HL-60 (cell line): Measurements from ENCODE around the gene AMELX.

Experiments
- DNase-seq, 2 experiments: peaks; one replicate each; pipeline ENCODE4 v3.0.0-alpha.2; 2010 to 2020; ENCODE audit warnings: low read depth in 1 of 2, low spot score in 1 of 2
- H3K27ac ChIP-seq: fragments of 250-450 bp; sonication (Bioruptor Pico); replicated peaks from 2 replicates; pipeline ENCODE4 v1.5.1; 2020; ENCODE audit warnings: mild to moderate bottlenecking, moderate library complexity
- H3K27me3 ChIP-seq: fragments of 250-450 bp; sonication (Bioruptor Pico); 2 replicates; pipeline ENCODE4 v1.5.1; 2021; ENCODE audit warnings: mild to moderate bottlenecking, moderate library complexity; ENCODE audit not compliant: insufficient read depth, poor library complexity, severe bottlenecking
- H3K4me3 ChIP-seq: replicated peaks from 2 replicates; pipeline ENCODE4 v1.5.1; 2011; ENCODE audit warnings: mild to moderate bottlenecking, control low read depth, low read length; ENCODE audit not compliant: insufficient read depth
- GABPA ChIP-seq: IDR thresholded peaks from 2 replicates; pipeline ENCODE4 v1.6.1; 2012; ENCODE audit warnings: low read depth
- POLR2AphosphoS5 ChIP-seq: IDR thresholded peaks from 2 replicates; pipeline ENCODE4 v1.6.1; 2012; ENCODE audit warnings: low read depth
- REST ChIP-seq: IDR thresholded peaks from 2 replicates; pipeline ENCODE4 v1.6.1; 2012; ENCODE audit warnings: low read depth; ENCODE audit not compliant: insufficient replicate concordance
- SPI1 ChIP-seq: IDR thresholded peaks from 2 replicates; pipeline ENCODE4 v1.6.1; 2012; ENCODE audit warnings: low read depth, mild to moderate bottlenecking, borderline replicate concordance
- TF ChIP-seq, protein P1 (sequence below): IDR thresholded peaks from one replicate; pipeline ENCODE4 v1.5.1; 2011; ENCODE audit warnings: low read length, control low read depth, inconsistent platforms; ENCODE audit not compliant: insufficient read depth

AMELX gene

DNA sequence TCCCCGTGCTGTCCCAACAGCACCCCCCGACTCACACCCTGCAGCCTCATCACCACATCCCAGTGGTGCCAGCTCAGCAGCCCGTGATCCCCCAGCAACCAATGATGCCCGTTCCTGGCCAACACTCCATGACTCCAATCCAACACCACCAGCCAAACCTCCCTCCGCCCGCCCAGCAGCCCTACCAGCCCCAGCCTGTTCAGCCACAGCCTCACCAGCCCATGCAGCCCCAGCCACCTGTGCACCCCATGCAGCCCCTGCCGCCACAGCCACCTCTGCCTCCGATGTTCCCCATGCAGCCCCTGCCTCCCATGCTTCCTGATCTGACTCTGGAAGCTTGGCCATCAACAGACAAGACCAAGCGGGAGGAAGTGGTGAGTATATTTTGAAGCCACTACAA is 5.4 kb downstream of the AMELX start:
- DNase-seq = no peak
- Histone ChIP-seq H3K4me3 (no peak overlapping the region), H3K27ac (no peak overlapping the region), H3K27me3 (peaks cover 7% of the 10 kb centered on the region)
- TF ChIP-seq GABPA = no peak
- TF ChIP-seq REST = no peak
- TF ChIP-seq SPI1 = no peak
- no peak for TF ChIP-seq POLR2AphosphoS5
- TF ChIP-seq, protein P1, sequence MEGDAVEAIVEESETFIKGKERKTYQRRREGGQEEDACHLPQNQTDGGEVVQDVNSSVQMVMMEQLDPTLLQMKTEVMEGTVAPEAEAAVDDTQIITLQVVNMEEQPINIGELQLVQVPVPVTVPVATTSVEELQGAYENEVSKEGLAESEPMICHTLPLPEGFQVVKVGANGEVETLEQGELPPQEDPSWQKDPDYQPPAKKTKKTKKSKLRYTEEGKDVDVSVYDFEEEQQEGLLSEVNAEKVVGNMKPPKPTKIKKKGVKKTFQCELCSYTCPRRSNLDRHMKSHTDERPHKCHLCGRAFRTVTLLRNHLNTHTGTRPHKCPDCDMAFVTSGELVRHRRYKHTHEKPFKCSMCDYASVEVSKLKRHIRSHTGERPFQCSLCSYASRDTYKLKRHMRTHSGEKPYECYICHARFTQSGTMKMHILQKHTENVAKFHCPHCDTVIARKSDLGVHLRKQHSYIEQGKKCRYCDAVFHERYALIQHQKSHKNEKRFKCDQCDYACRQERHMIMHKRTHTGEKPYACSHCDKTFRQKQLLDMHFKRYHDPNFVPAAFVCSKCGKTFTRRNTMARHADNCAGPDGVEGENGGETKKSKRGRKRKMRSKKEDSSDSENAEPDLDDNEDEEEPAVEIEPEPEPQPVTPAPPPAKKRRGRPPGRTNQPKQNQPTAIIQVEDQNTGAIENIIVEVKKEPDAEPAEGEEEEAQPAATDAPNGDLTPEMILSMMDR = no peak

GRCh38 chrX:11304829-11305228 is 11.6 kb downstream of the AMELX start:
- no peak overlapping the region for H3K27ac ChIP-seq
- TF ChIP-seq REST (no peak), GABPA (no peak), POLR2AphosphoS5 (no peak), SPI1 (no peak)
- TF ChIP-seq, protein P1 = no peak
- peaks cover 3% of the 10 kb centered on the region for H3K27me3 ChIP-seq
- no peak overlapping the region for H3K4me3 ChIP-seq
- no peak for DNase-seq

GRCh38 chrX:11305641-11306040 is 12.4 kb downstream of the AMELX start:
- H3K27ac ChIP-seq = no peak overlapping the region
- no peak for DNase-seq
- TF ChIP-seq GABPA = no peak
- TF ChIP-seq POLR2AphosphoS5 = no peak
- no peak for TF ChIP-seq SPI1
- TF ChIP-seq, protein P1 = no peak
- TF ChIP-seq REST = no peak
- no peak overlapping the region for H3K4me3 ChIP-seq
- H3K27me3 ChIP-seq = peaks cover 3% of the 10 kb centered on the region
